GM23338 (cell line): ENCODE results near the gene MORC1. TPM values are rescaled to one million over a fixed set of nuclear protein-coding genes. Genes with fewer than 3 reads are reported as not detected.

ENCODE experiments used
- ATAC-seq: fragments of 200-7000 bp; cut with Tn5 transposase; 3 replicates; pipeline ENCODE4 v1.9.1; 2020
- DNase-seq: peaks from one replicate; pipeline ENCODE4 v3.0.0-alpha.2; 2015; ENCODE audit warnings: low spot score
- H2AFZ ChIP-seq: fragments of 200-600 bp; sonication (generic); 2 replicates; pipeline ENCODE4 v1.8.0; 2016; ENCODE audit warnings: antibody characterized with exemption, mild to moderate bottlenecking, moderate library complexity
- H3F3A ChIP-seq: fragments of 200-600 bp; sonication (generic); replicated peaks from 2 replicates; pipeline ENCODE4 v1.8.0; 2017; ENCODE audit warnings: antibody characterized with exemption, mixed run types, low read depth
- H3K27ac ChIP-seq: fragments of 200-600 bp; sonication (generic); 2 replicates; pipeline ENCODE4 v1.6.1; 2016; ENCODE audit warnings: low read depth
- H3K27me3 ChIP-seq: fragments of 200-600 bp; sonication (generic); 2 replicates; pipeline ENCODE4 v1.8.0; 2016; ENCODE audit warnings: mild to moderate bottlenecking, mixed run types, moderate library complexity; ENCODE audit not compliant: insufficient read depth
- H3K36me3 ChIP-seq: fragments of 200-600 bp; sonication (generic); 2 replicates; pipeline ENCODE4 v1.8.0; 2016; ENCODE audit warnings: mild to moderate bottlenecking; ENCODE audit not compliant: insufficient read depth
- H3K4me1 ChIP-seq: fragments of 200-600 bp; sonication (generic); 2 replicates; pipeline ENCODE4 v1.8.0; 2016; ENCODE audit warnings: mild to moderate bottlenecking, moderate library complexity; ENCODE audit not compliant: insufficient read depth
- H3K4me2 ChIP-seq: fragments of 200-600 bp; sonication (generic); 2 replicates; pipeline ENCODE4 v1.7.1; 2017; ENCODE audit warnings: mixed run types
- H3K4me3 ChIP-seq: fragments of 200-600 bp; sonication (generic); 2 replicates; pipeline ENCODE4 v1.6.1; 2016; ENCODE audit warnings: mixed run types
- H3K79me2 ChIP-seq: fragments of 200-600 bp; sonication (generic); replicated peaks from 2 replicates; pipeline ENCODE4 v1.8.0; 2017; ENCODE audit warnings: mild to moderate bottlenecking; ENCODE audit not compliant: insufficient read depth
- H3K9me2 ChIP-seq: fragments of 200-600 bp; sonication (generic); 2 replicates; pipeline ENCODE4 v1.8.0; 2017; ENCODE audit not compliant: insufficient read depth
- H4K20me1 ChIP-seq: fragments of 200-600 bp; sonication (generic); replicated peaks from 2 replicates; pipeline ENCODE4 v1.8.0; 2017; ENCODE audit warnings: mild to moderate bottlenecking; ENCODE audit not compliant: insufficient read depth
- H3K27ac Mint-ChIP-seq: 2 replicates; pipeline ENCODE4 v1.8.0; 2020; ENCODE audit warnings: inconsistent platforms, mild to moderate bottlenecking, moderate library complexity, mixed read lengths
- H3K27me3 Mint-ChIP-seq: 3 replicates; pipeline ENCODE4 v1.8.0; 2022; ENCODE audit warnings: low read depth, mild to moderate bottlenecking, moderate library complexity, mixed read lengths, inconsistent platforms; ENCODE audit not compliant: insufficient read depth, poor library complexity
- H3K36me3 Mint-ChIP-seq: 3 replicates; pipeline ENCODE4 v1.8.0; 2021; ENCODE audit warnings: low read depth, mild to moderate bottlenecking, inconsistent platforms, moderate library complexity, mixed read lengths
- H3K4me1 Mint-ChIP-seq: 3 replicates; pipeline ENCODE4 v1.8.0; 2020; ENCODE audit warnings: mild to moderate bottlenecking, inconsistent platforms, mixed read lengths
- H3K4me3 Mint-ChIP-seq: 3 replicates; pipeline ENCODE4 v1.8.0; 2021; ENCODE audit warnings: moderate library complexity, mild to moderate bottlenecking, inconsistent platforms, mixed read lengths
- H3K9me3 Mint-ChIP-seq: 3 replicates; pipeline ENCODE4 v1.8.0; 2020; ENCODE audit warnings: moderate library complexity, mild to moderate bottlenecking, inconsistent platforms, mixed read lengths
- CREB1 ChIP-seq: fragments of 250-450 bp; sonication (Bioruptor Pico); IDR thresholded peaks from 2 replicates; pipeline ENCODE4 v1.5.0; 2020; ENCODE audit warnings: low read depth, mild to moderate bottlenecking, moderate library complexity
- CTCF ChIP-seq, 2 experiments: fragments of 200-600 bp in 1 of 2; sonication (generic) in 1 of 2; conservative IDR thresholded peaks; 2 replicates each; pipeline versions ENCODE4 v1.5.1 to v1.6.1; 2016 to 2017; ENCODE audit warnings: antibody characterized with exemption in 2 of 2, low read depth in 2 of 2, mild to moderate bottlenecking in 2 of 2, moderate library complexity in 1 of 2
- ETS1 ChIP-seq: IDR thresholded peaks from 2 replicates; pipeline ENCODE4 v1.6.1; 2016; ENCODE audit warnings: antibody characterized with exemption
- EZH2 ChIP-seq: fragments of 200-600 bp; sonication (generic); IDR thresholded peaks from one replicate; pipeline ENCODE4 v1.8.0; 2017; ENCODE audit warnings: antibody characterized with exemption, mild to moderate bottlenecking, low read depth; ENCODE audit not compliant: unreplicated experiment
- JUNB ChIP-seq: IDR thresholded peaks from one replicate; pipeline ENCODE4 v1.6.1; 2016; ENCODE audit warnings: antibody characterized with exemption; ENCODE audit not compliant: unreplicated experiment
- POLR2AphosphoS5 ChIP-seq: IDR thresholded peaks from 2 replicates; pipeline ENCODE4 v1.6.1; 2016; ENCODE audit warnings: antibody characterized with exemption, low read depth
- STAT1 ChIP-seq: IDR thresholded peaks from one replicate; pipeline ENCODE4 v1.6.1; 2016; ENCODE audit warnings: antibody characterized with exemption; ENCODE audit not compliant: unreplicated experiment
- ZNF331 ChIP-seq: fragments of 250-450 bp; sonication (Bioruptor Pico); IDR thresholded peaks from 2 replicates; pipeline ENCODE4 v1.5.0; 2020; ENCODE audit warnings: low read depth, mild to moderate bottlenecking, moderate library complexity
- polyA plus RNA-seq: library from polyadenylated mRNA; unstranded; fragments of >200 nt; fragmentation: Nextera tagmentation; extraction: Ambion mirVana; gene quantifications from 2 replicates; pipeline ENCODE4 v1.2.1, GENCODE V29; 2016
- total RNA-seq: library from RNA; depleted of rRNA; stranded (reverse); fragments of >200 nt; shearing (Covaris generic); gene quantifications from 2 replicates; pipeline ENCODE4 v1.2.3, GENCODE V29; 2014

Gene MORC1
- total and polyA plus RNA-seq, 2 experiments from 2014 or later = not detected

GRCh38 chr3:109143646-109144045 lies 25.7 kb upstream of the MORC1 start:
- H3K4me3 Mint-ChIP-seq = no peak overlapping the region
- ATAC-seq (no peak), DNase-seq (no peak)
- TF ChIP-seq ZNF331 (CRISPR knock-in tag) = no peak
- no peak for TF ChIP-seq POLR2AphosphoS5
- no peak for TF ChIP-seq STAT1
- TF ChIP-seq JUNB = no peak
- no peak for TF ChIP-seq CREB1 (CRISPR knock-in tag)
- TF ChIP-seq ETS1 = no peak
- H3K9me3 Mint-ChIP-seq = no peaks in the 10 kb centered on the region
- no peak overlapping the region for H3K27ac ChIP-seq
- H3K4me3 ChIP-seq = no peak overlapping the region
- peaks cover 3% of the 10 kb centered on the region; the same call in 1 of the 2 replicates for H3K9me2 ChIP-seq
- H3K4me1 ChIP-seq = peaks cover 10% of the 10 kb centered on the region; the same call in 1 of the 2 replicates
- H3F3A ChIP-seq = no peaks in the 10 kb centered on the region
- H3K79me2 ChIP-seq = no peaks in the 10 kb centered on the region
- no peaks in the 10 kb centered on the region for H3K27me3 Mint-ChIP-seq
- H3K27ac Mint-ChIP-seq = no peak overlapping the region
- H3K4me1 Mint-ChIP-seq = peaks cover 6% of the 10 kb centered on the region
- H3K27me3 ChIP-seq = no peaks in the 10 kb centered on the region
- no peak overlapping the region for H2AFZ ChIP-seq
- no peaks in the 10 kb centered on the region for H4K20me1 ChIP-seq
- no peaks in the 10 kb centered on the region for H3K36me3 ChIP-seq
- no peak overlapping the region for H3K4me2 ChIP-seq
- H3K36me3 Mint-ChIP-seq = no peaks in the 10 kb centered on the region

GRCh38 chr3:109140318-109140717 lies 22.4 kb upstream of the MORC1 start:
- no peak for DNase-seq
- Histone ChIP-seq H3K27me3 (no peaks in the 10 kb centered on the region), H3F3A (no peaks in the 10 kb centered on the region), H3K4me1 (0 out of 2 replicates have a peak, but pooled peaks cover 2% of the 10 kb centered on the region), H2AFZ (0 out of 2 replicates have a peak overlapping the region, but pooled peaks have one; percentile 69), H3K79me2 (no peaks in the 10 kb centered on the region), H3K27ac (no peak overlapping the region), H3K36me3 (no peaks in the 10 kb centered on the region), H4K20me1 (no peaks in the 10 kb centered on the region), H3K4me2 (no peak overlapping the region), H3K9me2 (no peaks in the 10 kb centered on the region), H3K4me3 (no peak overlapping the region)
- Mint-ChIP-seq H3K9me3 (no peaks in the 10 kb centered on the region), H3K27me3 (no peaks in the 10 kb centered on the region), H3K27ac (no peak overlapping the region), H3K4me1 (no peaks in the 10 kb centered on the region; the same call in 2 of the 3 replicates), H3K4me3 (no peak overlapping the region), H3K36me3 (no peaks in the 10 kb centered on the region)
- TF ChIP-seq EZH2 (no peak), JUNB (no peak), POLR2AphosphoS5 (no peak), CTCF (conservative IDR thresholded peaks at IDR 0.05; ENCODE audit: low read depth in 2 of 2) (no peak)
- no peak for ATAC-seq
